ENCODE results near the gene AFMID. TPM values are rescaled to one million over a fixed set of nuclear protein-coding genes. Genes with fewer than 3 reads are reported as not detected.
A peak's percentile ranks its signal among the peaks of the same experiment; 100 is the strongest.

AFMID gene
- total and polyA plus RNA-seq, 2 donors (not counting 1 experiment from before 2014, with no cell fraction given) = 18.2 to 24.8 TPM

- H3K9ac ChIP-seq (ENCODE audit: low read length) = no peak overlapping the region
- CTCF ChIA-PET = interaction anchor here (0.6 to 14.1 kb wide), 9 partner anchors 10 to 119 kb away, joined by 3 to 357 read pairs (median 5); partner anchors contain the start of genes SYNGR2, TK1 and TMC8
- peak overlapping the region; percentile 43 to 51 for H3K27ac ChIP-seq (ENCODE audit: low read length in 2 of 2)
- TF ChIP-seq EZH2 (IDR thresholded peaks at IDR 0.05; ENCODE audit: borderline replicate concordance, insufficient read depth, low read depth, low read length, poor library complexity, severe bottlenecking) = no peak
- TF ChIP-seq CTCF (IDR thresholded peaks at IDR 0.05) = no peak
- peaks cover 26% of the 10 kb centered on the region for H4K20me1 ChIP-seq (ENCODE audit: control insufficient read depth, insufficient read depth, low read length, poor library complexity, severe bottlenecking)
- POLR2A ChIA-PET = interaction anchor here (0.6 to 22.6 kb wide), 10 partner anchors 12 to 132 kb away, joined by 3 to 432 read pairs (median 4); partner anchors contain the start of genes SYNGR2, TMC6 and TMC8
- H3K27me3 ChIP-seq (replicated peaks in 1 of 4; ENCODE audit: control extremely low read depth in 1 of 4, control insufficient read depth in 3 of 4, insufficient read depth in 4 of 4, low read length in 3 of 4) = no peaks in the 10 kb centered on the region
- Mint-ChIP-seq H3K4me3 (peak overlapping the region; percentile 46), H3K9me3 (ENCODE audit: insufficient read depth) (no peaks in the 10 kb centered on the region), H3K4me1 (peaks cover 82% of the 10 kb centered on the region), H3K27me3 (no peaks in the 10 kb centered on the region), H3K27ac (peak overlapping the region; percentile 73)
- H3K4me2 ChIP-seq (replicated peaks; ENCODE audit: low read depth, low read length, poor library complexity, severe bottlenecking) = peak overlapping the region; percentile 43
- WGBS (ENCODE audit: insufficient coverage) = 40% methylated on average over 57 of the region's 58 CpGs
- peaks cover 72 to 94% of the 10 kb centered on the region in 2 donors for H3K4me1 ChIP-seq (ENCODE audit: control insufficient read depth in 2 of 2, insufficient read depth in 2 of 2, low read length in 2 of 2)
- H3K4me3 ChIP-seq (ENCODE audit: control extremely low read depth in 1 of 5, extremely low read depth in 1 of 5, insufficient read depth in 1 of 5, low read depth in 2 of 5, low read length in 4 of 5) = no peak overlapping the region
- ATAC-seq (ENCODE audit: low read depth) (peak; percentile 88), DNase-seq (peak; percentile 96)
- intact Hi-C loops (cut with micrococcal nuclease) = loop anchor here (1.0 to 2.0 kb wide), 8 partner anchors 8 to 74 kb away; partner anchors contain the start of genes AFMID, BIRC5, SYNGR2 and TK1
- peaks cover 21% of the 10 kb centered on the region for H3K79me2 ChIP-seq (ENCODE audit: control insufficient read depth, insufficient read depth, low read length)
- peaks cover 0 to 52% of the 10 kb centered on the region in 2 experiments for H3K36me3 ChIP-seq (replicated peaks in 1 of 2; ENCODE audit: control extremely low read depth in 1 of 2, control insufficient read depth in 1 of 2, extremely low read depth in 1 of 2, insufficient read depth in 2 of 2, low read length in 1 of 2)
- H2AFZ ChIP-seq (ENCODE audit: insufficient read depth, low read depth, low read length, poor library complexity, severe bottlenecking) = no peak overlapping the region
- H3K9me3 ChIP-seq (ENCODE audit: control extremely low read depth in 1 of 3, control insufficient read depth in 2 of 3, insufficient read depth in 1 of 3, low read length in 2 of 3) = peaks cover 0 to 10% (median 0%) of the 10 kb centered on the region in 3 donors
These were observed 46.8 kb upstream of the AFMID start for GRCh38 chr17:78140169-78141051.
